ENCODE data around the gene DDAH1. TPM values are rescaled to one million over a fixed set of nuclear protein-coding genes. Genes with fewer than 3 reads are reported as not detected.

Gene DDAH1
- total and polyA plus RNA-seq, 2 donors, result 12.3 to 32.9 TPM

DNA sequence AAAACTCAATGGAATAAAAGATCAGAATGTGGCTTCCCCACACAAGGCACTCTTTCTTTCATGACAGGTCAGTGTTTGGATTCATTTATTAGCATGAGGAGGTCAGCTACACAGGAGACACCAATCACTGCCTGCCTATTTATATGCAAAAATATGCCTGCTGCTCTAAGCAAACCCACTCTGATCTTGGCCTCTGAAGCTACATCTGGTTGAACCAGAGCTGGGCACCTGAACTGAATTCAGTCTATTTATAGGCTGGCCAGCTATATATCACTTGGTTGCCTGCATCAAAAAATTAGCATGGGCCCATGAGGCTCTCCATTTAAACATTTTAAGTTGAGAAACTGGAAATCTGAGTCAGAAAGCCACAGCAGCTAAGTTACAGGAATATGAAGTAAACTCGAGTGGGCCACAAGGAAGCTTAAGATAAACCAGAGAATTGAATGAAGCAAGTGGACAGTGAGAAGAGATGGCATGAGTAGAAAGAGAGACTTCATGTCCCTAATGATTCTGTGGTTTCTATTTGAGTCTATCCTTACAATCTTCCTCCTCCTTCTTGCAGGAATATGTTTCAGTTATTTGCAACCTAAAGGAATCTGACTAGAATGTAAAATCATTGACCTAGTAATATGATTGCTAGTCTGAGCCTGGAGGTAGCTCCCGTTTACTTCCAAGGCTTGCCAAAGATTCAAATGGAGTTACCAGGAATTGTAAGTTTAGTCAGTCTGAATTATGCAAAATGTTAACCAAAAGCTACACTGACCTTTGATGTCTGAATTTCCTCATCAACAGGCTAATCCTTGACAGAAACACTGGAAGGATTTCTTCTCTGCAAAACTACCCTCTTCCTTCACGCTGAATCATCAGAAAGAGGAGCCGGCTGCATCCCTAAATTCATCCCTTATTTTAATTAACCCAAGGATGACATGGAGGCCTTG is 17.7 kb downstream of the DDAH1 start:
- H3K4me3 ChIP-seq (ENCODE audit: low read depth, low read length), result no peak overlapping the region
- WGBS, result 78% methylated on average over 4 of the region's 4 CpGs
- no peak for DNase-seq (ENCODE audit: extremely low spot score)
- no peaks in the 10 kb centered on the region for H3K36me3 ChIP-seq (ENCODE audit: insufficient read depth)
- no peak overlapping the region for H3K27ac ChIP-seq (ENCODE audit: low read depth)
- H3K4me1 ChIP-seq (ENCODE audit: insufficient read depth), result no peaks in the 10 kb centered on the region

DNA sequence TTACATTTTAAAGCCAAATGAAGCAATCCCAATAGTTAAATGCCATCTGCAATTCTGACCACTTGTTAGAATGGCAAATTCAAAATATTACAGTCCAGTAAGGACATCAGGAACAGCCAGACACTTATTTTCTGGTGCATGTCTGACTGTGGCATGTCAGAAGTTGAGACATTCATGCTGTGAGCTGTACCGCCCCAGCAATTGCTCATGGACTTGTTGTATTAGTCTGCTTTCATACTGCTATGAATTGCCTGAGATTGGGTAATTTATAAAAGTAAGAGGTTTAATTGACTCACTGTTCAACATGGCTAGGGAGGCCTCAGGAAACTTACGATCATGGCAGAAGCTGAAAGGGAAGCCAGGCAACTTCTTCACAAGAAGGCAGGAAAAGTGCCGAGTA is 19.1 kb downstream of the DDAH1 start:
- no peak overlapping the region for H3K27ac ChIP-seq (ENCODE audit: low read depth)
- no peaks in the 10 kb centered on the region for H3K36me3 ChIP-seq (ENCODE audit: insufficient read depth)
- DNase-seq (ENCODE audit: extremely low spot score), result no peak
- no peaks in the 10 kb centered on the region for H3K4me1 ChIP-seq (ENCODE audit: insufficient read depth)
- 96% methylated on average over 3 of the region's 3 CpGs for WGBS
- H3K4me3 ChIP-seq (ENCODE audit: low read depth, low read length), result no peak overlapping the region

DNA sequence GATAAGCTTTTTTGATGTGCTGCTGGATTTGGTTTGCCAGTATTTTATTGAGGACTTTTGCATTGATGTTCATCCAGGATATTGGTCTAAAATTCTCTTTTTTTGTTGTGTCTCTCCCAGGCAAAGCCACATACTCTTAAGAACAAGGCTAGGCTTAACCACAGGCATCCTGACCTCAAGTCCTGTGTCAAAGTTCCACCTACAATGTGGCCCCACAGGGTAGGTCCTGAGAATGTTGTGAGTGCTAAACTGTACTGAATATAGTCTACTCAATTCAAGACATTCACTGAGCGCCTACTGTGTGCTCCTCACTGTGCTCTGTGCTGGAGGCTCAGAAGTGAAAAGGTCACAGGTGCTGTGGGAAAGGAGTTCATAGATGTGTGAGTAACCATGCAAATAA is 20.6 kb downstream of the DDAH1 start:
- Histone ChIP-seq H3K36me3 (ENCODE audit: insufficient read depth) (no peaks in the 10 kb centered on the region), H3K27ac (ENCODE audit: low read depth) (no peak overlapping the region), H3K4me1 (ENCODE audit: insufficient read depth) (no peaks in the 10 kb centered on the region), H3K4me3 (ENCODE audit: low read depth, low read length) (no peak overlapping the region)
- no peak for DNase-seq (ENCODE audit: extremely low spot score)
- 97% methylated on average over 1 of the region's 1 CpG for WGBS

DNA sequence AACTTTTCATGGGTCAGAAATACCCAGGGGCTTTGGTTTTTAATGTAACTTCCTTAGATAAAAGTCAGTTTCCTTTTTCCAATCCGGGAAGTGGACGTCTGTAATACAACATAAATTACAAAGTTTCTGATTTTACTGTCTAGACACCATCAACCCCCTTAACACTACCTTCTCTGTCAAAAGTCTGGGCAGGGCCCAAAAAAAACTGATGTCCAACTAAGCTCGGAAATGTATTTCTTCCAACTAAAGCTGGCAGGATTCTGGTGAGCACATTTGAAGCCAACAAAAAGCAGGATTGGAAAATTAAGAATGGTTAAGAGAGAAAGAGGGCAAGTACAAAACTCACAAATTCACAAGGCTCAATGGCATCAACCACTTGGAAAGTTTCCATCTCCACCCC is 24.3 kb downstream of the DDAH1 start:
- no peaks in the 10 kb centered on the region for H3K4me1 ChIP-seq (ENCODE audit: insufficient read depth)
- 19% methylated on average over 3 of the region's 3 CpGs for WGBS
- no peak overlapping the region for H3K27ac ChIP-seq (ENCODE audit: low read depth)
- DNase-seq (ENCODE audit: extremely low spot score), result no peak
- H3K4me3 ChIP-seq (ENCODE audit: low read depth, low read length), result no peak overlapping the region
- no peaks in the 10 kb centered on the region for H3K36me3 ChIP-seq (ENCODE audit: insufficient read depth)

DNA sequence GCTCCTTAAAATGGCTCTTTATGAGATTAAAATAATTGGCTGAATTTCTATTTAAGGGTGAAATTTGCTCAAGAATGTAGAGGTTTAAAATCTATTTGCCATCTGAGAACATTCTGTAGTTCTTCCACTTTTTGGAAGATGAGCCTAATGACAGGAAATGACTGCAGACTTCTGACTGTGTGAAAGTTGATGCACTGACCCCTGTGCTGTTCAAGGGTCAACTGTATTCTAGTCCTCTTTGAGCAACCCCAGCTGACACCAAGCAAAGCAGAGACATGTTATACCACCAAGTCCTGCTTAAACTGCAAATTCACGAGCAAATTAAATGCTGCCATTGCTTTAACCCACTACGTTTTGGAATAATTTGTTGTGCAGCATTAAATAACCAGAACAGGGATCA is 26.6 kb downstream of the DDAH1 start:
- no peaks in the 10 kb centered on the region for H3K36me3 ChIP-seq (ENCODE audit: insufficient read depth)
- 63% methylated on average over 2 of the region's 2 CpGs for WGBS
- H3K27ac ChIP-seq (ENCODE audit: low read depth), result no peak overlapping the region
- no peak for DNase-seq (ENCODE audit: extremely low spot score)
- H3K4me3 ChIP-seq (ENCODE audit: low read depth, low read length), result no peak overlapping the region
- no peaks in the 10 kb centered on the region for H3K4me1 ChIP-seq (ENCODE audit: insufficient read depth)

DNA sequence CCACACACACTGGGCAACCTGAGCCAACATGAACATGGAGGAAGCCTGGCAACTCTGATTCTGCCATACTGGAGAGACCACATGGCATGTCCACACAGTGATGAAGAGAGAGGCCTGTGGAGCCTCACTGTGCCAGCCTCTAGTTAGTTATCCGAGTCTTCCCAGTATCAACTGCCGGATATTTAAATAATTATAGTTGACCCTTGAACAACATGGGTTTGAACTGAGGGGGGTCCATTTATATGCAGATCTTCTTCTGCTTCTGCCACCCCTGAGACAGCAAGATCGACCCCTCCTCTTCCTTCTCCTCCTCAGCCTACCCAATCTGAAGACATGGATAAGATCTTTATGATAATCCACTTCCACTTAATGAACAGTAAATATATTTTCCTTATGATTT is 27.8 kb downstream of the DDAH1 start:
- H3K27ac ChIP-seq (ENCODE audit: low read depth), result no peak overlapping the region
- DNase-seq (ENCODE audit: extremely low spot score), result no peak
- no peaks in the 10 kb centered on the region for H3K36me3 ChIP-seq (ENCODE audit: insufficient read depth)
- H3K4me3 ChIP-seq (ENCODE audit: low read depth, low read length), result no peak overlapping the region
- H3K4me1 ChIP-seq (ENCODE audit: insufficient read depth), result no peaks in the 10 kb centered on the region
- WGBS, result 93% methylated on average over 3 of the region's 3 CpGs

DNA sequence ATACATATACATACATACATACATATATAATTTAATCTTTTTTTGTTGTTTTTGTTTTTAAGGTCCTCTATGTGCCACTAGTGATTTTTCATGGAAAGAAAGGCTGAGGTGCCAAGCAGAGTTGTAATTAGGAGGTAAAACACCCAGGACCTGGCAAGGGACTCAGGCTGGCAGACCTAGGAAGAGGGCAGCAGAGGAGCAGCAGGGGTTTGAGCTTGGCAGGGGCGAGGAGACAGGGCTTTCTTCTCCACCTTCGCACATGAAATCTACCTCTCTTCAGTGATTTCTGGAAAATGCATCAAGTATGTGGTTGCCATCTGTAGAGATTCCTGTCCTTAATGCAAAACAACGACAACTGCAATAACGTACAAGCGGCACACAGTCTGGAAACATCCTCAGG is 31.9 kb downstream of the DDAH1 start:
- Histone ChIP-seq H3K27ac (ENCODE audit: low read depth) (no peak overlapping the region), H3K4me1 (ENCODE audit: insufficient read depth) (no peaks in the 10 kb centered on the region)
- WGBS, result 87% methylated on average over 5 of the region's 5 CpGs

DNA sequence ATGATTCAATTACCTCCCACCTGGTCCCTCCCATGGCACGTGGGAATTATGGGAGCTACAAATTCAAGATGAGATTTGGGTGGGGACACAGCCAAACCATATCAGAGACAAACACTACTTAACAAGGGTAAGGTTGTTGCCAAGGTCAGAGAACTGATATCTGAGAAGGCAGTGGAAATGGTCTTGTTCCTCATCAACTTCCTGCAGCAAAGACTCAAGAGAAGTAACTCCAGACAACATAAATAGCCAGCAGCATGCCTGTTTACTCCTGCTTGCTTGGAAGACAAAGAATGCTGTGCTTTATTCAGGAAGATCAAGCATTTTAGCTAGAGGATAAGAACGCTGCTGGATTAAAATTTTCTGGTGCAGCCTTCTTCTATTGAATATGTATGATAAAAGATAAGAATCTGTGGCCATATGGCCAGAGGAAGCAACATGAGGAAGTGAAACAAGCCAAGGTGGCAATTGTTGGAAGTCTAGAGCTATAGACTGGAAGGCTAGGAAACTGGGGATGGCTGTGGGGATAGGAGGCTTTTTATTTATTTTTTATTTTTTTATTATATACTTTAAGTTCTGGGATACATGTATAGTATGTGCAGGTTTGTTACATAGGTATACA is 36.4 kb downstream of the DDAH1 start:
- no peaks in the 10 kb centered on the region for H3K4me1 ChIP-seq (ENCODE audit: insufficient read depth)
- no peak for DNase-seq (ENCODE audit: extremely low spot score)
- H3K36me3 ChIP-seq (ENCODE audit: insufficient read depth), result no peaks in the 10 kb centered on the region
- no peak overlapping the region for H3K4me3 ChIP-seq (ENCODE audit: low read depth, low read length)
- no peak overlapping the region for H3K27ac ChIP-seq (ENCODE audit: low read depth)
- WGBS, result 86% methylated on average over 2 of the region's 2 CpGs

More for the DNA sequence above, 31.9 kb downstream of the DDAH1 start:
- Histone ChIP-seq H3K36me3 (ENCODE audit: insufficient read depth) (no peaks in the 10 kb centered on the region), H3K4me3 (ENCODE audit: low read depth, low read length) (no peak overlapping the region)
- DNase-seq (ENCODE audit: extremely low spot score), result no peak

DNA sequence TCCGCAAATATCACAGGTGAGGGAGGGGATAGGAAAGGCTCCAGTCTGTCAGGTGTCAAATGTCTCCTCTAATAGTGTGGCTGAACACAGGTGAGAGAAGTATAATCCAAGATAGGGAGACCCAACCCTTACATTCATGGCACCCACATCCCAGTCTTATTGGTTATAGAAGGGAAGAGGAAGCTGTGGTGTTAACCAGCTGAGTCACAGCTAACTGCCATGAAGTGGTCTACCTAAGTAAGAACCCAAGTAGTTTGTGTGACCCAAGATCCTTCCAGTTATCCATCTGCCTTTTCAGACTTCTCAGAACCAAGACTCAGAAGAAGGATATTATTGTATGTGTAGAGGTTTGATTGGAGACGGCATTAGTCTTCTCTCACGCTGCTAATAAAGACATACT is 37.1 kb downstream of the DDAH1 start:
- 91% methylated on average over 3 of the region's 3 CpGs for WGBS

DNA sequence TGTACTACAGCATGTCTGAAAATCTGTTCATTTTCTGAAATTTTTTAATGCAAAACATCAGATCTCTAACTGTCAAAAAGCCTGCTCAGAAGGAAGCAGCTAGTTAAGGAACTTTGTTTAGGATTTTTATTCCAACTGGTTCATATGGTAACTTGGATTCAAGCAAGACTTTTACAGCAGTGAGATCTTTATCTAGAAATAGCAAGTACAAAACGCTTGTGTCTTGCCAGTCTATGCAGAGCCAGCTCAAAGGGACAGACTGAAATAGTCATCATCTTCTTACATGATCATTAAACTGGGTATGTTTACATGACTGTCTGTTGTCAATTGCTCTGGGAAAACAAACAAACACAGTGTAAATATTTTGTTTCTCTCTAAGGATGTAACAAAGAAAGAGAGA is 37.6 kb downstream of the DDAH1 start:
- H3K4me1 ChIP-seq (ENCODE audit: insufficient read depth), result no peaks in the 10 kb centered on the region
- DNase-seq (ENCODE audit: extremely low spot score), result peak; percentile 35
- no peaks in the 10 kb centered on the region for H3K36me3 ChIP-seq (ENCODE audit: insufficient read depth)
- no peak overlapping the region for H3K27ac ChIP-seq (ENCODE audit: low read depth)
- 6% methylated on average over 1 of the region's 1 CpG for WGBS
- H3K4me3 ChIP-seq (ENCODE audit: low read depth, low read length), result no peak overlapping the region

More for the DNA sequence above, 37.1 kb downstream of the DDAH1 start:
- DNase-seq (ENCODE audit: extremely low spot score), result no peak
- Histone ChIP-seq H3K4me3 (ENCODE audit: low read depth, low read length) (no peak overlapping the region), H3K36me3 (ENCODE audit: insufficient read depth) (no peaks in the 10 kb centered on the region), H3K4me1 (ENCODE audit: insufficient read depth) (no peaks in the 10 kb centered on the region), H3K27ac (ENCODE audit: low read depth) (no peak overlapping the region)

DNA sequence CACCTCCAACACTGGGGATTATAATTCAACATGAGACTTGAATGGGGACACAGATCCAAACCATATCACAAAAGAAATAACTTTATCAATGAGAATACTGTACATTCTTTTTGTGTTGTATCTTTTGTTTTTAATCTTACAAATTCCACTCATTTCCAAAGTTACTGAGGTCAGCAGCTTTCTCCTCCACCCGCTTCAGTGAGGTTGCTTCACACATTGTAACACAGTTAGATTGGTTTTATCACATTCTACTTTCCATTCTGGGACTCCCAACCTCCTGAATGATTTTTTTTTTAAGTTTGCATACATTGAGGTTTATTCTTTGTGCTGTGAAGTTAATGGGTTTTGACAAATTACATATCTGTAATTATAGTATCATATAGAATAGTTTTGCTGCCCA is 43.8 kb downstream of the DDAH1 start:
- no peak for DNase-seq (ENCODE audit: extremely low spot score)
- WGBS, result 93% methylated on average over 1 of the region's 1 CpG
- H3K36me3 ChIP-seq (ENCODE audit: insufficient read depth), result no peaks in the 10 kb centered on the region
- no peaks in the 10 kb centered on the region for H3K4me1 ChIP-seq (ENCODE audit: insufficient read depth)
- no peak overlapping the region for H3K4me3 ChIP-seq (ENCODE audit: low read depth, low read length)
- H3K27ac ChIP-seq (ENCODE audit: low read depth), result no peak overlapping the region

DNA sequence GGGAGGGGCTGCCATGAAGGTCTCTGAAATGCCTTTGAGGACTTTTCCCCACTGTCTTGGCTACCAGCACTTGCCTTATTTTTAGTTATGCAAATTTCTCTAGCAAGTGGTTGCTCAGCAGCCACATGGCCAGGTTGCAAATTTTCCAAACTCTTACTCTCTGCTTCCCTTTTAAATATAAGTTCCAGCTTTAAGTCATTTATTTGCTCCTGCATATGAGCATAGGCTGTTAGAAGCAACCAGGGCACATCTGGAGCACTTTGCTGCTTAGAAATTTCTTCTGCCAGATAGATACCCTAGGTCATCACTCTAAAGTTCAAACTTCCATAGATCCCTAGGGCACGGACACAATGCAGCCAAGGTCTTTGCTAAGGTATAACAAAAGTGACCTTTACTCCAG is 44.8 kb downstream of the DDAH1 start:
- DNase-seq (ENCODE audit: extremely low spot score), result no peak
- WGBS, result 49% methylated on average over 1 of the region's 1 CpG
- no peak overlapping the region for H3K4me3 ChIP-seq (ENCODE audit: low read depth, low read length)
- no peaks in the 10 kb centered on the region for H3K4me1 ChIP-seq (ENCODE audit: insufficient read depth)
- H3K27ac ChIP-seq (ENCODE audit: low read depth), result no peak overlapping the region
- no peaks in the 10 kb centered on the region for H3K36me3 ChIP-seq (ENCODE audit: insufficient read depth)

DNA sequence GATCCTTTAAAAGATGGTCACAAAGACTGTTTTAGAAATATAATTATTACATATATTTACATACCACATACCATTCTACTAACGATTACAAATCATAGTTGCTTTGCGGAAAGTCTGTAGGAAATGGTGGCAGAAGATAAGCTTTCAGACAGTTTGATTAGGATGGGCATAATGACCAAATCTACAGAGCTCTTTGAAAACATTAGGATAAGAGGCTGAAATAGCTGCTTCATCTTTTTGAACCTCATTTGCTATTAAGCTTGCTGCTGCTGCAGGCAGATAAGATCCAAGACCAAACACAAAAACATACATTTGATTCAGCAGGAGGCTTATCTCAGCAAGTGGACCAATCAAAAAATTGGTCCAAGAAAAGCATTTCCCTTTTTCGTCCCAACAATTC is 47.1 kb downstream of the DDAH1 start:
- 50% methylated on average over 3 of the region's 3 CpGs for WGBS
- Histone ChIP-seq H3K36me3 (ENCODE audit: insufficient read depth) (no peaks in the 10 kb centered on the region), H3K4me3 (ENCODE audit: low read depth, low read length) (no peak overlapping the region), H3K27ac (ENCODE audit: low read depth) (no peak overlapping the region), H3K4me1 (ENCODE audit: insufficient read depth) (no peaks in the 10 kb centered on the region)
- no peak for DNase-seq (ENCODE audit: extremely low spot score)

DNA sequence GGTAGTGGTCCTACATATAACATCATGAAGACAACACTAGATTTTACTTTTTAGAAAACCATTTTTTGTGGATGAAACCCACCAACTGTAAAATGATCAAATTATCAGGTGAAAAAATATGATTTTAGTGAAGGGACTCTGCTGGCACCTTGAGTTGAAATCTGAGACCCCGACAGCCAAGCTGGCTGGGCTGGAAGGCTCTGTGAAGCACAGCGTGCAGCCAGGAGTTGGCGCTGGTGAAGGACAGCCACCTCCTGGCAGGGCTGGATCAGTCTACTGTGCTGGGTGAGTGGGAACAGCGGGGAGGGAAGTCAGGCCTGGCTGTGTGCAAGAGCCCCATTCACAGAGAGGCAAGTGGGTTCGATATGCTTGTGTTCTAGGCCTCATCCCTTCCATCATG is 47.9 kb downstream of the DDAH1 start:
- Histone ChIP-seq H3K4me3 (ENCODE audit: low read depth, low read length) (no peak overlapping the region), H3K4me1 (ENCODE audit: insufficient read depth) (no peaks in the 10 kb centered on the region), H3K36me3 (ENCODE audit: insufficient read depth) (no peaks in the 10 kb centered on the region), H3K27ac (ENCODE audit: low read depth) (no peak overlapping the region)
- 85% methylated on average over 5 of the region's 5 CpGs for WGBS
- DNase-seq (ENCODE audit: extremely low spot score), result no peak

Measured in urinary bladder (tissue), 4 donors.